Neural cell (in vitro differentiated cells): Measurements from ENCODE around the gene BTNL2. TPM values are rescaled to one million over a fixed set of nuclear protein-coding genes. Genes with fewer than 3 reads are reported as not detected.

Source experiments
- H2AFZ ChIP-seq: fragments of 200-600, 300-800 bp; sonication (generic), shearing (Covaris generic); 2 replicates; pipeline ENCODE4 v1.6.0; 2014; ENCODE audit warnings: low read depth, mild to moderate bottlenecking, antibody characterized with exemption, low read length, moderate library complexity
- H3F3A ChIP-seq: fragments of 200-600 bp; shearing (Covaris generic); 2 replicates; pipeline ENCODE4 v1.6.1; 2016; ENCODE audit warnings: mild to moderate bottlenecking, moderate library complexity, mixed read lengths, antibody characterized with exemption, low read length; ENCODE audit not compliant: insufficient read depth, poor library complexity, severe bottlenecking
- H3K27ac ChIP-seq: fragments of 200-600, 300-800 bp; sonication (generic), shearing (Covaris generic); 2 replicates; pipeline ENCODE4 v1.5.1; 2014; ENCODE audit warnings: mild to moderate bottlenecking, low read length, moderate library complexity
- H3K27me3 ChIP-seq: fragments of 300-800, 200-600 bp; sonication (generic), shearing (Covaris generic); 2 replicates; pipeline ENCODE4 v1.6.0; 2014; ENCODE audit warnings: mild to moderate bottlenecking, low read depth, low read length, moderate library complexity; ENCODE audit not compliant: insufficient read depth
- H3K36me3 ChIP-seq: fragments of 300-800, 200-600 bp; sonication (generic), shearing (Covaris generic); 2 replicates; pipeline ENCODE4 v1.5.1; 2014; ENCODE audit warnings: mild to moderate bottlenecking, antibody characterized with exemption, low read length, moderate library complexity; ENCODE audit not compliant: insufficient read depth
- H3K4me2 ChIP-seq: fragments of 300-800, 200-600 bp; sonication (generic), shearing (Covaris generic); 2 replicates; pipeline ENCODE4 v1.6.0; 2014; ENCODE audit warnings: mild to moderate bottlenecking, low read length
- H3K4me3 ChIP-seq: fragments of 300-800, 200-600 bp; sonication (generic), shearing (Covaris generic); 2 replicates; pipeline ENCODE4 v1.5.1; 2014; ENCODE audit warnings: mild to moderate bottlenecking, low read length, moderate library complexity
- H3K79me2 ChIP-seq: fragments of 200-600 bp; shearing (Covaris generic); replicated peaks from 2 replicates; pipeline ENCODE4 v1.6.0; 2014; ENCODE audit warnings: mild to moderate bottlenecking, low read length, moderate library complexity; ENCODE audit not compliant: insufficient read depth
- H3K9ac ChIP-seq: fragments of 300-800, 200-600 bp; sonication (generic), shearing (Covaris generic); 2 replicates; pipeline ENCODE4 v1.6.1; 2016; ENCODE audit warnings: mild to moderate bottlenecking, low read length, mixed read lengths
- H3K9me2 ChIP-seq: fragments of 200-600 bp; shearing (Covaris generic); 2 replicates; pipeline ENCODE4 v1.6.1; 2016; ENCODE audit warnings: mild to moderate bottlenecking, low read length, mixed read lengths; ENCODE audit not compliant: insufficient read depth
- H3K9me3 ChIP-seq: fragments of 200-600, 300-800 bp; sonication (generic), shearing (Covaris generic); 2 replicates; pipeline ENCODE4 v1.6.1; 2016; ENCODE audit warnings: mild to moderate bottlenecking, mixed run types, low read length, moderate library complexity, mixed read lengths
- H4K20me1 ChIP-seq: fragments of 200-600 bp; shearing (Covaris generic); 2 replicates; pipeline ENCODE4 v1.6.1; 2016; ENCODE audit warnings: mild to moderate bottlenecking, mixed run types; ENCODE audit not compliant: insufficient read depth
- EP300 ChIP-seq: fragments of 450-650 bp; conservative IDR thresholded peaks from 2 replicates; pipeline ENCODE4 v1.6.1; 2014; ENCODE audit warnings: antibody characterized with exemption, mild to moderate bottlenecking, moderate library complexity; ENCODE audit not compliant: poor library complexity, severe bottlenecking
- EZH2 ChIP-seq: fragments of 200-600, 300-800 bp; shearing (Covaris generic), sonication (generic); IDR thresholded peaks from 2 replicates; pipeline ENCODE4 v1.6.1; 2014; ENCODE audit warnings: antibody characterized with exemption, low read length, borderline replicate concordance, mild to moderate bottlenecking; ENCODE audit not compliant: insufficient read depth, poor library complexity, severe bottlenecking
- MXI1 ChIP-seq: fragments of 450-650 bp; conservative IDR thresholded peaks from 2 replicates; pipeline ENCODE4 v1.6.1; 2014; ENCODE audit warnings: antibody characterized with exemption, mild to moderate bottlenecking; ENCODE audit not compliant: poor library complexity, severe bottlenecking
- POLR2AphosphoS5 ChIP-seq: IDR thresholded peaks from 2 replicates; pipeline ENCODE4 v1.6.1; 2012
- RAD21 ChIP-seq: fragments of 450-650 bp; conservative IDR thresholded peaks from 2 replicates; pipeline ENCODE4 v1.6.1; 2014; ENCODE audit warnings: antibody characterized with exemption, mild to moderate bottlenecking, moderate library complexity
- REST ChIP-seq: IDR thresholded peaks from 2 replicates; pipeline ENCODE4 v1.6.1; 2012; ENCODE audit warnings: borderline replicate concordance
- SMC3 ChIP-seq: fragments of 450-650 bp; conservative IDR thresholded peaks from 2 replicates; pipeline ENCODE4 v1.6.1; 2014; ENCODE audit warnings: antibody characterized with exemption, mild to moderate bottlenecking, moderate library complexity; ENCODE audit not compliant: poor library complexity
- TAF1 ChIP-seq: IDR thresholded peaks from 2 replicates; pipeline ENCODE4 v1.6.1; 2012; ENCODE audit warnings: low read depth
- polyA plus RNA-seq: library from polyadenylated mRNA; depleted of rRNA; stranded (reverse); fragments of >200 nt; gene quantifications from 2 replicates; pipeline ENCODE4 v1.2.3, GENCODE V29; 2014
- TF ChIP-seq, protein P1 (sequence below): fragments of 450-650 bp; IDR thresholded peaks from 2 replicates; pipeline ENCODE4 v1.5.1; 2014; ENCODE audit warnings: antibody characterized with exemption, mild to moderate bottlenecking, moderate library complexity; ENCODE audit not compliant: poor library complexity, severe bottlenecking

The BTNL2 gene
- polyA plus RNA-seq, 1 donor from 2014 or later, result not detected

DNA sequence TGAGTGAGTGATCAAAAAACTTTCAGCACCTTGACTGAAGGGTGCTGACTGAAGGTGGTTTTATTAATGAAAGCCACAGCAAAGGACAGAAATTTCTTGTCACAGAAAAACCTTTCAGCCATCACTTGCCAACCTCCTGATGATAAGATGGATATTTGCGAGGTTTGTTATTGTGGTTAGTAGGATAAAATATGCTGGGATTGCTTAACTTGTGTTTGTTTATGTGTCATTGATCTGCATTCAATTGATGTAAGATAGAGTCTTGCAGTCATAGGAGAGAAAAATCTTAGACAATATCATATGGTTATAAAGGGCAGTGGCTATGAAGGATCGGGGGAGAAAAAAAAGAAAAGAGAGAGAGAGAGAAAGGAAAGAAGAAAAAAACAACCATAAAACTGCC, 36.5 kb downstream of the BTNL2 start:
- Histone ChIP-seq H4K20me1 (no peaks in the 10 kb centered on the region), H3K4me3 (no peak overlapping the region), H3K27me3 (no peaks in the 10 kb centered on the region), H3F3A (no peaks in the 10 kb centered on the region), H2AFZ (no peak overlapping the region), H3K9me2 (no peaks in the 10 kb centered on the region), H3K4me2 (no peak overlapping the region), H3K9ac (no peak overlapping the region), H3K79me2 (no peaks in the 10 kb centered on the region), H3K9me3 (no peaks in the 10 kb centered on the region), H3K27ac (no peak overlapping the region), H3K36me3 (no peaks in the 10 kb centered on the region)
- TF ChIP-seq MXI1 (no peak), POLR2AphosphoS5 (no peak), TAF1 (no peak), RAD21 (no peak)
- TF ChIP-seq, protein P1, sequence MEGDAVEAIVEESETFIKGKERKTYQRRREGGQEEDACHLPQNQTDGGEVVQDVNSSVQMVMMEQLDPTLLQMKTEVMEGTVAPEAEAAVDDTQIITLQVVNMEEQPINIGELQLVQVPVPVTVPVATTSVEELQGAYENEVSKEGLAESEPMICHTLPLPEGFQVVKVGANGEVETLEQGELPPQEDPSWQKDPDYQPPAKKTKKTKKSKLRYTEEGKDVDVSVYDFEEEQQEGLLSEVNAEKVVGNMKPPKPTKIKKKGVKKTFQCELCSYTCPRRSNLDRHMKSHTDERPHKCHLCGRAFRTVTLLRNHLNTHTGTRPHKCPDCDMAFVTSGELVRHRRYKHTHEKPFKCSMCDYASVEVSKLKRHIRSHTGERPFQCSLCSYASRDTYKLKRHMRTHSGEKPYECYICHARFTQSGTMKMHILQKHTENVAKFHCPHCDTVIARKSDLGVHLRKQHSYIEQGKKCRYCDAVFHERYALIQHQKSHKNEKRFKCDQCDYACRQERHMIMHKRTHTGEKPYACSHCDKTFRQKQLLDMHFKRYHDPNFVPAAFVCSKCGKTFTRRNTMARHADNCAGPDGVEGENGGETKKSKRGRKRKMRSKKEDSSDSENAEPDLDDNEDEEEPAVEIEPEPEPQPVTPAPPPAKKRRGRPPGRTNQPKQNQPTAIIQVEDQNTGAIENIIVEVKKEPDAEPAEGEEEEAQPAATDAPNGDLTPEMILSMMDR, result no peak

GRCh38 chr6:32369660-32370059, 37.3 kb downstream of the BTNL2 start:
- Histone ChIP-seq H4K20me1 (no peaks in the 10 kb centered on the region), H3K4me2 (no peak overlapping the region), H2AFZ (no peak overlapping the region), H3K9me2 (no peaks in the 10 kb centered on the region), H3K79me2 (no peaks in the 10 kb centered on the region), H3K36me3 (no peaks in the 10 kb centered on the region), H3K9me3 (no peaks in the 10 kb centered on the region), H3K9ac (no peak overlapping the region), H3K27ac (no peak overlapping the region), H3F3A (no peaks in the 10 kb centered on the region), H3K4me3 (no peak overlapping the region), H3K27me3 (no peaks in the 10 kb centered on the region)
- TF ChIP-seq EZH2 (no peak), POLR2AphosphoS5 (no peak), RAD21 (no peak), TAF1 (no peak), EP300 (no peak), REST (no peak), SMC3 (no peak)
- TF ChIP-seq, protein P1, result no peak
